ENCODE results near the gene ALPK1. TPM values are rescaled to one million over a fixed set of nuclear protein-coding genes. Genes with fewer than 3 reads are reported as not detected.

Gene ALPK1
- total RNA-seq, 1 experiment from 2014 or later, result 4.9 TPM

DNA sequence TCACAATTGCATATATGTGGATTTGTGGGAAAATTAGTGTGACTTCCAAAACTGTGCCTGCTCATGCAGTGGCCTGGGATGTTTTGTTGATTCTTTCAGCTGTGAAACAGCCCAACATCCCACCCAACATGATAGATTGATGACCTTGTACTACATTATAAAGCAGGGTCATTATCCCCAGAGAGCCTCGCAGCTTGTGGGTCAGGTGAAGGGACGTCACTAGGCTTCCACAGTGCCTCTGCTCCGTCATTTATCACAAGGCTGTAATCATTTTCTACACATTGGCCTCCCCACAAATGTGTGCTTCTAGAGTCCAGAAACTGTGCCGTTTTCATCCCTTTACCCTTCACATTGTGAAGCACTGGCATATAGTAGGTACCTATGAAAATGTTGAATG lies 31.6 kb downstream of the ALPK1 start:
- no peak overlapping the region for H3K27ac Mint-ChIP-seq (ENCODE audit: unreplicated experiment)
- H3K4me3 Mint-ChIP-seq (ENCODE audit: unreplicated experiment), result no peak overlapping the region
- DNase-seq, result no peak
- no peaks in the 10 kb centered on the region for H3K27me3 Mint-ChIP-seq (ENCODE audit: insufficient read depth, unreplicated experiment)
- no peaks in the 10 kb centered on the region for H3K36me3 Mint-ChIP-seq (ENCODE audit: insufficient read depth, unreplicated experiment)
- no peaks in the 10 kb centered on the region for H3K4me1 ChIP-seq
- H3K9me3 Mint-ChIP-seq (ENCODE audit: unreplicated experiment), result no peaks in the 10 kb centered on the region
- POLR2A ChIA-PET, result no interaction called here
- H3K4me3 ChIP-seq (ENCODE audit: low read depth, low read length), result no peak overlapping the region
- intact Hi-C loops (cut with micrococcal nuclease; ENCODE audit: unreplicated experiment), result loop anchor here (1.0 to 5.0 kb wide), 3 partner anchors 195 to 439 kb away; no protein-coding TSS in a partner anchor
- CTCF ChIA-PET, result interaction anchor here (1.8 kb wide), 1 partner anchor 195 kb away, joined by 7 read pairs; no protein-coding TSS in a partner anchor
- no peaks in the 10 kb centered on the region for H3K36me3 ChIP-seq (ENCODE audit: control insufficient read depth, insufficient read depth, low read length)
- no TSS peak for BruUV-seq (replicated peaks)
- H3K9me3 ChIP-seq, result no peaks in the 10 kb centered on the region
- H3K27me3 ChIP-seq (replicated peaks; ENCODE audit: control insufficient read depth, insufficient read depth, low read length), result no peaks in the 10 kb centered on the region
- TF ChIP-seq, protein P1, sequence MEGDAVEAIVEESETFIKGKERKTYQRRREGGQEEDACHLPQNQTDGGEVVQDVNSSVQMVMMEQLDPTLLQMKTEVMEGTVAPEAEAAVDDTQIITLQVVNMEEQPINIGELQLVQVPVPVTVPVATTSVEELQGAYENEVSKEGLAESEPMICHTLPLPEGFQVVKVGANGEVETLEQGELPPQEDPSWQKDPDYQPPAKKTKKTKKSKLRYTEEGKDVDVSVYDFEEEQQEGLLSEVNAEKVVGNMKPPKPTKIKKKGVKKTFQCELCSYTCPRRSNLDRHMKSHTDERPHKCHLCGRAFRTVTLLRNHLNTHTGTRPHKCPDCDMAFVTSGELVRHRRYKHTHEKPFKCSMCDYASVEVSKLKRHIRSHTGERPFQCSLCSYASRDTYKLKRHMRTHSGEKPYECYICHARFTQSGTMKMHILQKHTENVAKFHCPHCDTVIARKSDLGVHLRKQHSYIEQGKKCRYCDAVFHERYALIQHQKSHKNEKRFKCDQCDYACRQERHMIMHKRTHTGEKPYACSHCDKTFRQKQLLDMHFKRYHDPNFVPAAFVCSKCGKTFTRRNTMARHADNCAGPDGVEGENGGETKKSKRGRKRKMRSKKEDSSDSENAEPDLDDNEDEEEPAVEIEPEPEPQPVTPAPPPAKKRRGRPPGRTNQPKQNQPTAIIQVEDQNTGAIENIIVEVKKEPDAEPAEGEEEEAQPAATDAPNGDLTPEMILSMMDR (IDR thresholded peaks at IDR 0.05; ENCODE audit: insufficient read depth in 1 of 2, low read depth in 1 of 2, low read length in 1 of 2, severe bottlenecking in 1 of 2, unreplicated experiment in 1 of 2), result no peak
- H3K4me1 Mint-ChIP-seq (ENCODE audit: low read depth, unreplicated experiment), result no peaks in the 10 kb centered on the region

DNA sequence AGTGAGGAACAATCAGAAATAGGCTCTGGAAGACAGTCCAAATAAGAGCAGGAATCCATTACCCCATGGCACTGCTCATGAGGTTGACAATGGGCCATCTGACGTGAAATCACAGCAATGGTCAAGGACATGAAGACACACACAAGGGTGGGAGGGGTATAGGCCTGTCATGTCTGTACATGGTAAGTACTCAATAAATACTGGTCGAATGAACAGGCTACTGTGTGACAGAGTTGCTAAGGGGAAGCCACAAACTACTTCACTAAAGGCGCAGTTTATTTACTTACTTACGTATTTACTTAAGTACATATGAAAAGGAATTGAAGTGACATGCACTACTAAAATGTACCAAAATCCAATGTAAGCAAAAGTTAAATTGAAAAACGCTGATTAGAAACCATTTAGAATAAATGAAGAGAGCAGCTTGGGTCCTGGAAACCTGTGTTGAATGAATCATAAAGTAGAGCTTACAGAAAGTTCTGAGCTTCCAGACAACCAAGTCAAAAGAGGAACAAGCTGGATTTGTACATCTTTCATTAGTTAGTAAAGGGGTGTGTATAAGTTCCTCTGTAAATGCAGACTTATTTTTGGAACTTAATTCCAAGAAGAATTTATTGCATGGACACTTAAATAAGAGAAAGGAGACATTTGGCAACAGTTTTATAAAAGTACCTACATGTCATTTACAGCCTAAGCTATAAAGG lies 32.7 kb downstream of the ALPK1 start:
- no peaks in the 10 kb centered on the region for H3K36me3 Mint-ChIP-seq (ENCODE audit: insufficient read depth, unreplicated experiment)
- H3K4me3 ChIP-seq (ENCODE audit: low read depth, low read length), result no peak overlapping the region
- no peaks in the 10 kb centered on the region for H3K27me3 Mint-ChIP-seq (ENCODE audit: insufficient read depth, unreplicated experiment)
- H3K4me3 Mint-ChIP-seq (ENCODE audit: unreplicated experiment), result no peak overlapping the region
- no peaks in the 10 kb centered on the region for H3K4me1 ChIP-seq
- intact Hi-C loops (cut with micrococcal nuclease; ENCODE audit: unreplicated experiment), result loop anchor here (5.0 kb wide), 1 partner anchor 437 kb away; no protein-coding TSS in a partner anchor
- H3K9me3 ChIP-seq, result no peaks in the 10 kb centered on the region
- H3K36me3 ChIP-seq (ENCODE audit: control insufficient read depth, insufficient read depth, low read length), result no peaks in the 10 kb centered on the region
- no peak overlapping the region for H3K27ac Mint-ChIP-seq (ENCODE audit: unreplicated experiment)
- H3K27me3 ChIP-seq (replicated peaks; ENCODE audit: control insufficient read depth, insufficient read depth, low read length), result no peaks in the 10 kb centered on the region
- no peaks in the 10 kb centered on the region for H3K9me3 Mint-ChIP-seq (ENCODE audit: unreplicated experiment)
- CTCF ChIA-PET, result no interaction called here
- POLR2A ChIA-PET, result no interaction called here
- TF ChIP-seq, protein P1 (IDR thresholded peaks at IDR 0.05; ENCODE audit: insufficient read depth in 1 of 2, low read depth in 1 of 2, low read length in 1 of 2, severe bottlenecking in 1 of 2, unreplicated experiment in 1 of 2), result no peak
- H3K4me1 Mint-ChIP-seq (ENCODE audit: low read depth, unreplicated experiment), result no peaks in the 10 kb centered on the region
- no TSS peak for BruUV-seq (replicated peaks)
- no peak for DNase-seq

DNA sequence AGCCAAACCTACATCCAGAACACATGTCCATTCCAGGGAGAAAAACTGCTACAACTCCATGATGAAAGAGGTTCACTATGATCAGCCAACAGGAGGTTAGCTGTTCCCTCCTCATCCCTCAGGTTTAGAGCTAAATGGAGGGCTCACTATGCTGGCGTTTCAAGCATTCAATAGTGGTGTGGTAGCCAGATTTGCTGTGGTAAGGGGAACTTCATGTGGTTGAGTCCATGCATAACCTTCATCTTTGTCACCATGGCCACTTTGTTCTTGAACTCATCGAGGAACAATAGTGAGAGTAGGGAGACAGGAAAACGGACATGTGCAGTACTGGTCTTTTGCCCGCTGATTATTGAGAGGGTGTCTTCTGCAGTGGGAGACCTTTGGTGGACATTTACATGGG lies 33.8 kb downstream of the ALPK1 start:
- H3K4me3 Mint-ChIP-seq (ENCODE audit: unreplicated experiment), result no peak overlapping the region
- H3K27me3 Mint-ChIP-seq (ENCODE audit: insufficient read depth, unreplicated experiment), result no peaks in the 10 kb centered on the region
- TF ChIP-seq, protein P1 (IDR thresholded peaks at IDR 0.05; ENCODE audit: insufficient read depth in 1 of 2, low read depth in 1 of 2, low read length in 1 of 2, severe bottlenecking in 1 of 2, unreplicated experiment in 1 of 2), result no peak
- no peaks in the 10 kb centered on the region for H3K9me3 ChIP-seq
- H3K27me3 ChIP-seq (replicated peaks; ENCODE audit: control insufficient read depth, insufficient read depth, low read length), result no peaks in the 10 kb centered on the region
- no peak for DNase-seq
- ChIA-PET CTCF (no interaction called here), POLR2A (no interaction called here)
- no peak overlapping the region for H3K27ac Mint-ChIP-seq (ENCODE audit: unreplicated experiment)
- no peaks in the 10 kb centered on the region for H3K36me3 Mint-ChIP-seq (ENCODE audit: insufficient read depth, unreplicated experiment)
- no TSS peak for BruUV-seq (replicated peaks)
- H3K36me3 ChIP-seq (ENCODE audit: control insufficient read depth, insufficient read depth, low read length), result no peaks in the 10 kb centered on the region
- no peaks in the 10 kb centered on the region for H3K9me3 Mint-ChIP-seq (ENCODE audit: unreplicated experiment)
- no peak overlapping the region for H3K4me3 ChIP-seq (ENCODE audit: low read depth, low read length)
- no peaks in the 10 kb centered on the region for H3K4me1 Mint-ChIP-seq (ENCODE audit: low read depth, unreplicated experiment)
- intact Hi-C loops (cut with micrococcal nuclease; ENCODE audit: unreplicated experiment), result no loop called here
- H3K4me1 ChIP-seq, result no peaks in the 10 kb centered on the region
